ENCODE results near the gene MXRA7. TPM values are rescaled to one million over a fixed set of nuclear protein-coding genes. Genes with fewer than 3 reads are reported as not detected.
A peak's percentile ranks its signal among the peaks of the same experiment; 100 is the strongest.
"Not testable (repeated sequence)": the region's sequence is repeated elsewhere in the genome, so short reads cannot be mapped to it uniquely, and the experiment has no call there.

The MXRA7 gene
- total RNA-seq, 4 donors from 2014 or later: 44.5 to 67.8 (median 56.9) TPM

GRCh38 chr17:76752006-76752405, 41.2 kb upstream of the MXRA7 start:
- Histone ChIP-seq H3K27me3 (no peaks in the 10 kb centered on the region), H3K4me3 (no peak overlapping the region), H3K4me1 (peaks cover 8% of the 10 kb centered on the region), H3K9me3 (no peaks in the 10 kb centered on the region), H3K27ac (no peak overlapping the region), H3K36me3 (peaks cover 24% of the 10 kb centered on the region)
- DNase-seq (ENCODE audit: low spot score in 2 of 2): no peak
- 76% methylated on average over 4 of the region's 4 CpGs for WGBS
- no peak for TF ChIP-seq EP300 (IDR thresholded peaks at IDR 0.05)
- TF ChIP-seq POLR2A (IDR thresholded peaks at IDR 0.05): no peak

- TF ChIP-seq EP300 (IDR thresholded peaks at IDR 0.05) (no peak), POLR2A (IDR thresholded peaks at IDR 0.05) (no peak), POLR2AphosphoS5 (IDR thresholded peaks at IDR 0.05) (no peak)
- no peak for DNase-seq (ENCODE audit: low spot score in 2 of 2)
- H3K4me1 ChIP-seq: peaks cover 8% of the 10 kb centered on the region
- no peak overlapping the region for H3K27ac ChIP-seq
- no peak overlapping the region for H3K4me3 ChIP-seq
- no peaks in the 10 kb centered on the region for H3K9me3 ChIP-seq
- no peaks in the 10 kb centered on the region for H3K27me3 ChIP-seq
- H3K36me3 ChIP-seq: peaks cover 23% of the 10 kb centered on the region
- 80% methylated on average over 3 of the region's 3 CpGs for WGBS
These were observed 40.7 kb upstream of the MXRA7 start for GRCh38 chr17:76751416-76751993.

DNA sequence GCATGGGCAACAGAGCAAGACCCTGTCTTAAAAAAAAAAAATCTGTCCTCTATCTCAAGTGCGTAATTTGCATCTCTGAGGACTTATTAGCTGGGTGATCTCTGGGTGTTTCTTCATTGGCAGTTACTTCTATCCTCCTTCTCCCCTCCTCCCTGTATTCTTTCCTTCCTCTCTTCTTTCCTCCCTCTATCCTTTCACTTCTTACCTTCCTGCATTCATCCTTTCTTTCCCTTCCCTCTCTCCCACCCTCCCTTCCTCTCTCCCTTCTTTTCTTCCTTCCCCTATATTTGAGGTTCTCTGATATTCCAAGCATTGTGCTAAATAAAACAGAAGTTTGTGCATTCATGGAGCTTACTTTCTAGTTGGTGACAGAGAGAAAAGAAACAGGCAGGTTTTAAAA, 37.9 kb upstream of the MXRA7 start:
- Histone ChIP-seq H3K27me3 (no peaks in the 10 kb centered on the region), H3K4me1 (peaks cover 8% of the 10 kb centered on the region), H3K36me3 (peaks cover 30% of the 10 kb centered on the region), H3K9me3 (no peaks in the 10 kb centered on the region), H3K4me3 (no peak overlapping the region), H3K27ac (no peak overlapping the region)
- TF ChIP-seq EP300 (IDR thresholded peaks at IDR 0.05) (no peak), POLR2A (IDR thresholded peaks at IDR 0.05) (no peak)
- DNase-seq (ENCODE audit: low spot score in 2 of 2): no peak
- 88% methylated on average over 1 of the region's 1 CpG for WGBS

- peak overlapping the region; percentile 34 for H3K27ac ChIP-seq
- 44% methylated on average over 9 of the region's 9 CpGs for WGBS
These were observed 37.1 kb upstream of the MXRA7 start for GRCh38 chr17:76747716-76748363.

DNA sequence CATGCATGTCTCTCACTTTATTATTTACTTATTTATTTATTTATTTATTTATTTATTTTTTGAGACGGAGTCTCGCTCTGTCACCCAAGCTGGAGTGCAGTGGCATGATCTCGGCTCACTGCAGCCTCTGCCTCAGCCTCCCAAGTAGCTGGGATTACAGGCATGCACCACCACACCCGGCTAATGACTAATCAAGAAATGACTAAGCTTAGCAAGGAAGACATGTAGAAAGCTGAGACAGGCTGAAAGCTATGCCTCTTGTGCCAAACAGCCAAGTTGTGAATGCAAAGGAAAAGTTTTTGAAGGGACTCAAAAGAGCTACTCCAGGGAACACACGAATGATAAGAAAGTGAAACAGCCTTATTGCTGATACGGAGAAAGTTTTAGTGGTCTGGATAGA, 35.0 kb upstream of the MXRA7 start:
- not testable (repeated sequence) for H3K4me3 ChIP-seq; H3K4me1 ChIP-seq; DNase-seq (ENCODE audit: low spot score in 2 of 2); H3K27me3 ChIP-seq; H3K9me3 ChIP-seq; H3K27ac ChIP-seq
- H3K36me3 ChIP-seq: peaks cover 55% of the 10 kb centered on the region
- WGBS: 93% methylated on average over 6 of the region's 6 CpGs

More at GRCh38 chr17:76747716-76748363, 37.1 kb upstream of the MXRA7 start:
- Histone ChIP-seq H3K4me3 (no peak overlapping the region), H3K36me3 (peaks cover 38% of the 10 kb centered on the region), H3K27me3 (no peaks in the 10 kb centered on the region), H3K4me1 (peaks cover 5% of the 10 kb centered on the region), H3K9me3 (no peaks in the 10 kb centered on the region)
- no peak for DNase-seq (ENCODE audit: low spot score in 2 of 2)
- TF ChIP-seq EP300 (IDR thresholded peaks at IDR 0.05): no peak
- TF ChIP-seq POLR2AphosphoS5 (IDR thresholded peaks at IDR 0.05): no peak
- TF ChIP-seq, protein P1, sequence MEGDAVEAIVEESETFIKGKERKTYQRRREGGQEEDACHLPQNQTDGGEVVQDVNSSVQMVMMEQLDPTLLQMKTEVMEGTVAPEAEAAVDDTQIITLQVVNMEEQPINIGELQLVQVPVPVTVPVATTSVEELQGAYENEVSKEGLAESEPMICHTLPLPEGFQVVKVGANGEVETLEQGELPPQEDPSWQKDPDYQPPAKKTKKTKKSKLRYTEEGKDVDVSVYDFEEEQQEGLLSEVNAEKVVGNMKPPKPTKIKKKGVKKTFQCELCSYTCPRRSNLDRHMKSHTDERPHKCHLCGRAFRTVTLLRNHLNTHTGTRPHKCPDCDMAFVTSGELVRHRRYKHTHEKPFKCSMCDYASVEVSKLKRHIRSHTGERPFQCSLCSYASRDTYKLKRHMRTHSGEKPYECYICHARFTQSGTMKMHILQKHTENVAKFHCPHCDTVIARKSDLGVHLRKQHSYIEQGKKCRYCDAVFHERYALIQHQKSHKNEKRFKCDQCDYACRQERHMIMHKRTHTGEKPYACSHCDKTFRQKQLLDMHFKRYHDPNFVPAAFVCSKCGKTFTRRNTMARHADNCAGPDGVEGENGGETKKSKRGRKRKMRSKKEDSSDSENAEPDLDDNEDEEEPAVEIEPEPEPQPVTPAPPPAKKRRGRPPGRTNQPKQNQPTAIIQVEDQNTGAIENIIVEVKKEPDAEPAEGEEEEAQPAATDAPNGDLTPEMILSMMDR (IDR thresholded peaks at IDR 0.05): no peak
- no peak for TF ChIP-seq POLR2A (IDR thresholded peaks at IDR 0.05)

- H3K27ac ChIP-seq: no peak overlapping the region
- H3K36me3 ChIP-seq: peaks cover 55% of the 10 kb centered on the region
These were observed 34.0 kb upstream of the MXRA7 start for GRCh38 chr17:76744747-76745146.

DNA sequence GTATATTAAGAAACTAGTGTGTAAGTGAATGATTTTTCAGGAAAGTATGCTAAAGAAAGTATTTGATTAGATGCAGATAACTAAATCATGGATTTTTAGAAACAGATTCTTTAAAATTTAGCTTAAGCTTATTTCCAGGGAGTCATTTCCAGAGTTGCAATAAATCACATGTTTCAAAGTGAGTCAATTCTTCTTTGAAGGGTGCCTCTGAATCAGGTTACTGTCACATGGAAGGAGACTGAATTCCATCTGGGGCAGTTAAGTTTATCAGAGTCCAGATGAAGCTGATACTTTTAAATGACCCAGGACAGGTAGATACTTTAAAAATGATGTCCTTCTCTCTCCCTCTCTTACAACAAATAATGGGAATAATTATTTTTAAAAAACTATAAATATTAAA, 32.2 kb upstream of the MXRA7 start:
- TF ChIP-seq POLR2A (IDR thresholded peaks at IDR 0.05) (no peak), EP300 (IDR thresholded peaks at IDR 0.05) (no peak), POLR2AphosphoS5 (IDR thresholded peaks at IDR 0.05) (no peak)
- TF ChIP-seq, protein P1 (IDR thresholded peaks at IDR 0.05): no peak

More at GRCh38 chr17:76744747-76745146, 34.0 kb upstream of the MXRA7 start:
- Histone ChIP-seq H3K9me3 (no peaks in the 10 kb centered on the region), H3K4me3 (no peak overlapping the region), H3K27me3 (no peaks in the 10 kb centered on the region), H3K4me1 (peaks cover 11% of the 10 kb centered on the region)
- 100% methylated on average over 2 of the region's 2 CpGs for WGBS
- TF ChIP-seq EP300 (IDR thresholded peaks at IDR 0.05) (no peak), POLR2A (IDR thresholded peaks at IDR 0.05) (no peak), POLR2AphosphoS5 (IDR thresholded peaks at IDR 0.05) (no peak)
- TF ChIP-seq, protein P1 (IDR thresholded peaks at IDR 0.05): no peak
- DNase-seq (ENCODE audit: low spot score in 2 of 2): no peak

More for the DNA sequence above, 32.2 kb upstream of the MXRA7 start:
- H3K27me3 ChIP-seq: no peaks in the 10 kb centered on the region
- peaks cover 52% of the 10 kb centered on the region for H3K36me3 ChIP-seq
- no peak overlapping the region for H3K27ac ChIP-seq
- no peak overlapping the region for H3K4me3 ChIP-seq
- peaks cover 25% of the 10 kb centered on the region for H3K4me1 ChIP-seq
- no peak for DNase-seq (ENCODE audit: low spot score in 2 of 2)
- no peaks in the 10 kb centered on the region for H3K9me3 ChIP-seq
